Left lung (tissue), 10 donors: ENCODE measurements around the gene ECD. TPM values are rescaled to one million over a fixed set of nuclear protein-coding genes. Genes with fewer than 3 reads are reported as not detected.

Experiments used
- ATAC-seq: fragments of 200-7000 bp; cut with Tn5 transposase; one replicate; pipeline ENCODE4 v1.9.1; 2020; ENCODE audit warnings: moderate library complexity
- DNase-seq, 4 donors: peaks; one replicate each; pipeline ENCODE4 v3.0.0-alpha.2; 2013 to 2020
- H3K27ac ChIP-seq, 2 donors: fragments of 200-600 bp; sonication (generic) in 1 of 2; one replicate each; pipeline versions ENCODE4 v1.5.0 to v1.8.0; 2020 to 2021
- H3K27me3 ChIP-seq, 2 donors: fragments of 200-600 bp; sonication (generic) in 1 of 2; one replicate each; pipeline versions ENCODE4 v1.5.0 to v1.8.0; 2020 to 2021
- H3K36me3 ChIP-seq, 2 donors: fragments of 200-600 bp; sonication (generic) in 1 of 2; one replicate each; pipeline versions ENCODE4 v1.5.0 to v1.8.0; 2020 to 2021
- H3K4me1 ChIP-seq, 2 donors: fragments of 200-600 bp; one replicate each; pipeline ENCODE4 v1.8.0; 2021
- H3K4me3 ChIP-seq, 2 donors: fragments of 200-600 bp; sonication (generic) in 1 of 2; one replicate each; pipeline versions ENCODE4 v1.5.0 to v1.8.0; 2020 to 2021; ENCODE audit warnings: mild to moderate bottlenecking in 1 of 2
- H3K9me3 ChIP-seq, 2 donors: fragments of 200-600 bp; sonication (generic) in 1 of 2; one replicate each; pipeline versions ENCODE4 v1.5.0 to v1.8.0; 2020 to 2021
- intact Hi-C, 2 donors: fragments of 100-400 bp; cut with DNase I; formaldehyde crosslinking; loops; one replicate each; pipeline versions ENCODE4 v1.11.2 to v1.14.2; 2022
- polyA plus RNA-seq, 6 donors: library from polyadenylated mRNA; unstranded; fragments of 120-200 nt; gene quantifications; one replicate each; pipeline ENCODE4 v1.2.1, GENCODE V29; 2013; ENCODE audit not compliant: insufficient read length in 6 of 6
- total RNA-seq, 2 donors: library from RNA; stranded (reverse); fragmentation: NEBNext Ultra II Directional; extraction: Animal tissue kit (Norgen Biotek cat#: 25700); gene quantifications; one replicate each; pipeline ENCODE4 v1.2.1, GENCODE V29; 2021
- TF ChIP-seq, protein P1 (sequence below), 2 donors: fragments of 200-600 bp; sonication (generic) in 1 of 2; IDR thresholded peaks; one replicate each; pipeline versions ENCODE4 v1.5.0 to v1.8.0; 2021; ENCODE audit warnings: antibody characterized with exemption in 2 of 2
- donor health status: DM: no; HTN: yes; CAD: no.
- donor health status: DM: no; HTN: no; CAD: no.

The ECD gene
- total and polyA plus RNA-seq, 8 donors: 22.6 to 42.7 (median 36.4) TPM

- DNase-seq: no peak
- Histone ChIP-seq H3K27ac (no peak overlapping the region), H3K4me1 (no peaks in the 10 kb centered on the region), H3K4me3 (no peak overlapping the region), H3K27me3 (no peaks in the 10 kb centered on the region), H3K36me3 (peaks cover 0 to 25% of the 10 kb centered on the region in 2 donors), H3K9me3 (no peaks in the 10 kb centered on the region)
- TF ChIP-seq, protein P1, sequence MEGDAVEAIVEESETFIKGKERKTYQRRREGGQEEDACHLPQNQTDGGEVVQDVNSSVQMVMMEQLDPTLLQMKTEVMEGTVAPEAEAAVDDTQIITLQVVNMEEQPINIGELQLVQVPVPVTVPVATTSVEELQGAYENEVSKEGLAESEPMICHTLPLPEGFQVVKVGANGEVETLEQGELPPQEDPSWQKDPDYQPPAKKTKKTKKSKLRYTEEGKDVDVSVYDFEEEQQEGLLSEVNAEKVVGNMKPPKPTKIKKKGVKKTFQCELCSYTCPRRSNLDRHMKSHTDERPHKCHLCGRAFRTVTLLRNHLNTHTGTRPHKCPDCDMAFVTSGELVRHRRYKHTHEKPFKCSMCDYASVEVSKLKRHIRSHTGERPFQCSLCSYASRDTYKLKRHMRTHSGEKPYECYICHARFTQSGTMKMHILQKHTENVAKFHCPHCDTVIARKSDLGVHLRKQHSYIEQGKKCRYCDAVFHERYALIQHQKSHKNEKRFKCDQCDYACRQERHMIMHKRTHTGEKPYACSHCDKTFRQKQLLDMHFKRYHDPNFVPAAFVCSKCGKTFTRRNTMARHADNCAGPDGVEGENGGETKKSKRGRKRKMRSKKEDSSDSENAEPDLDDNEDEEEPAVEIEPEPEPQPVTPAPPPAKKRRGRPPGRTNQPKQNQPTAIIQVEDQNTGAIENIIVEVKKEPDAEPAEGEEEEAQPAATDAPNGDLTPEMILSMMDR (IDR thresholded peaks at IDR 0.05): no peak
- no peak for ATAC-seq
- intact Hi-C loops: no loop called here
Measured at GRCh38 chr10:73190188-73190587, 22.4 kb upstream of the ECD start.

GRCh38 chr10:73186266-73186665 lies 18.5 kb upstream of the ECD start:
- no peak for ATAC-seq
- Histone ChIP-seq H3K4me3 (no peak overlapping the region), H3K4me1 (no peaks in the 10 kb centered on the region), H3K36me3 (peaks cover 0 to 22% of the 10 kb centered on the region in 2 donors), H3K27me3 (no peaks in the 10 kb centered on the region), H3K27ac (no peak overlapping the region), H3K9me3 (no peaks in the 10 kb centered on the region)
- intact Hi-C loops: no loop called here
- DNase-seq: no peak
- TF ChIP-seq, protein P1 (IDR thresholded peaks at IDR 0.05): no peak

- DNase-seq: no peak
- H3K27ac ChIP-seq: no peak overlapping the region
- peaks cover 0 to 45% of the 10 kb centered on the region in 2 donors for H3K36me3 ChIP-seq
- TF ChIP-seq, protein P1 (IDR thresholded peaks at IDR 0.05): no peak
- intact Hi-C loops: no loop called here
- H3K4me3 ChIP-seq: no peak overlapping the region
- no peak for ATAC-seq
- no peaks in the 10 kb centered on the region for H3K4me1 ChIP-seq
- H3K9me3 ChIP-seq: no peaks in the 10 kb centered on the region
- H3K27me3 ChIP-seq: no peaks in the 10 kb centered on the region
Measured at GRCh38 chr10:73183667-73184281, 16.0 kb upstream of the ECD start.

GRCh38 chr10:73182568-73182967 lies 14.8 kb upstream of the ECD start:
- H3K4me1 ChIP-seq: no peaks in the 10 kb centered on the region
- no peak overlapping the region for H3K27ac ChIP-seq
- TF ChIP-seq, protein P1 (IDR thresholded peaks at IDR 0.05): no peak
- intact Hi-C loops: no loop called here
- H3K4me3 ChIP-seq: no peak overlapping the region
- ATAC-seq: no peak
- no peak for DNase-seq
- no peaks in the 10 kb centered on the region for H3K9me3 ChIP-seq
- no peaks in the 10 kb centered on the region for H3K27me3 ChIP-seq
- peaks cover 0 to 51% of the 10 kb centered on the region in 2 donors for H3K36me3 ChIP-seq

DNA sequence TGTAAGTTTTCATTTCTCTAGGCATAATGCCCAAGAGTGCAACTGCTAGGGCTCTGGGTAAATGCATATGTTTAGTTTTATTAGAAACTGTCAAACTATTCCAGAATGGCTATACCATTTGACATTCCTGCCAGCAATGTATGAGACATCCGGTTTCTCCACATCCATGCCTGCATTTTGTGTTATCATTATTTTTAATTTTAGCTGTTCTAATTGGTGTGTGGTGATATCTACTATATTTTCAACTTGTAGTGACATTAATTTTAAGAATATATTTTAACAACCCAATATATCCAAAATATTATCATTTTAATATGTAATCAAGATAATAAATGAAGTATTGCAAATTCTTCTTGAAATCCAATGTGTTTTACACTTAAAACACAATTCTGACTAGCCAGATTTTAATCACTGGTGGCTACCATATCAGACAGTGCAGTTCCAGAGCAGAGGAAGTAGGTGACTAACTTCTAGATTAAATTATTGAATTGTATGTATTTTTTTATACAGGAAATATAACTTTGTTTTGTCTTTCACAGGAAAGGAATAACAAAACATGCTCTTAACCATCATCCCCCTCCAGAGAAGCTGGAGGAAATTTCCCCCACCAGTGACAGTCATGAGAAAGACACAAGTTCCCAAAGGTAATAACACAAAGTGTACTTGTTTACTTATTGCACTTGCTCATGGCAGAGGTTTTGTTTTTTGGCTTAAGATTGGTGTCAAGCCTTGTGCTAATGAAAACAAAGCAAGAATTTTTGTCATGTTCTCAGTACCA lies 6.5 kb upstream of the ECD start:
- Histone ChIP-seq H3K27ac (no peak overlapping the region), H3K36me3 (peaks cover 0 to 38% of the 10 kb centered on the region in 2 donors), H3K27me3 (no peaks in the 10 kb centered on the region), H3K4me1 (peaks cover 0 to 5% of the 10 kb centered on the region in 2 donors), H3K9me3 (no peaks in the 10 kb centered on the region), H3K4me3 (no peak overlapping the region)
- intact Hi-C loops: no loop called here
- ATAC-seq (no peak), DNase-seq (no peak)
- TF ChIP-seq, protein P1 (IDR thresholded peaks at IDR 0.05): no peak
